Cardiac muscle cell (in vitro differentiated cells and primary cell): ENCODE results near the gene MSANTD3. TPM values are rescaled to one million over a fixed set of nuclear protein-coding genes. Genes with fewer than 3 reads are reported as not detected.
"Not testable (repeated sequence)": the region's sequence is repeated elsewhere in the genome, so short reads cannot be mapped to it uniquely, and the experiment has no call there.

Experiments used
- DNase-seq, 2 donors: peaks; one replicate each; pipeline versions ENCODE4 v3.0.0 to v3.0.0-alpha.2; 2010 to 2017; ENCODE audit warnings: low read depth in 1 of 2, low spot score in 1 of 2
- H3K27ac ChIP-seq: fragments of 200-600 bp; sonication (generic); 2 replicates; pipeline ENCODE4 v1.5.1; 2016
- H3K27me3 ChIP-seq: fragments of 200-600 bp; sonication (generic); 2 replicates; pipeline ENCODE4 v1.6.0; 2016; ENCODE audit warnings: control low read depth
- H3K36me3 ChIP-seq: fragments of 200-600 bp; sonication (generic); 2 replicates; pipeline ENCODE4 v1.5.1; 2016; ENCODE audit warnings: control low read depth
- H3K4me1 ChIP-seq: fragments of 200-600 bp; sonication (generic); 2 replicates; pipeline ENCODE4 v1.8.1; 2017; ENCODE audit warnings: low read depth, mild to moderate bottlenecking, mixed run types
- H3K4me3 ChIP-seq: fragments of 200-600 bp; sonication (generic); 2 replicates; pipeline ENCODE4 v1.5.1; 2016; ENCODE audit warnings: mild to moderate bottlenecking
- H3K9me3 ChIP-seq: fragments of 200-600 bp; sonication (generic); 2 replicates; pipeline ENCODE4 v1.5.1; 2017; ENCODE audit warnings: low read depth, mild to moderate bottlenecking, control low read depth
- CTCF ChIP-seq: IDR thresholded peaks from 2 replicates; pipeline ENCODE4 v1.5.1; 2012; ENCODE audit warnings: low read depth, mild to moderate bottlenecking, low read length
- polyA plus RNA-seq: library from polyadenylated mRNA; unstranded; fragments of >200 nt; fragmentation: Nextera tagmentation; extraction: Ambion mirVana; gene quantifications from 2 replicates; pipeline ENCODE4 v1.2.1, GENCODE V29; 2016
- total RNA-seq: library from RNA; depleted of rRNA; stranded (reverse); fragments of >200 nt; gene quantifications from 2 replicates; pipeline ENCODE4 v1.2.3, GENCODE V29; 2016

Gene MSANTD3
- total and polyA plus RNA-seq, 2 experiments from 2014 or later, result 34.7 to 49.2 TPM

- no peak overlapping the region for H3K27ac ChIP-seq
- H3K27me3 ChIP-seq, result no peaks in the 10 kb centered on the region
- TF ChIP-seq CTCF, result no peak
- H3K9me3 ChIP-seq, result no peaks in the 10 kb centered on the region
- peak overlapping the region; percentile 33 for H3K4me3 ChIP-seq
- peak; percentile 87 to 94 for DNase-seq
- no peaks in the 10 kb centered on the region for H3K4me1 ChIP-seq
- H3K36me3 ChIP-seq, result no peaks in the 10 kb centered on the region
Observed at GRCh38 chr9:100411472-100412283, 15.3 kb upstream of the MSANTD3 start.

- Histone ChIP-seq H3K27me3 (no peaks in the 10 kb centered on the region), H3K4me1 (no peaks in the 10 kb centered on the region), H3K9me3 (no peaks in the 10 kb centered on the region), H3K4me3 (no peak overlapping the region), H3K36me3 (no peaks in the 10 kb centered on the region), H3K27ac (no peak overlapping the region)
- no peak for DNase-seq
- TF ChIP-seq CTCF, result no peak
Observed at GRCh38 chr9:100413839-100414420, 13.0 kb upstream of the MSANTD3 start.

- no peak for TF ChIP-seq CTCF
- DNase-seq, result no peak
Observed at GRCh38 chr9:100417815-100418214, 9.1 kb upstream of the MSANTD3 start.

GRCh38 chr9:100419166-100419565 lies 7.8 kb upstream of the MSANTD3 start:
- H3K4me1 ChIP-seq, result no peaks in the 10 kb centered on the region
- no peaks in the 10 kb centered on the region for H3K27me3 ChIP-seq
- no peak overlapping the region for H3K4me3 ChIP-seq
- H3K36me3 ChIP-seq, result no peaks in the 10 kb centered on the region
- no peak for TF ChIP-seq CTCF
- no peaks in the 10 kb centered on the region for H3K9me3 ChIP-seq
- no peak for DNase-seq
- no peak overlapping the region for H3K27ac ChIP-seq

More at GRCh38 chr9:100417815-100418214, 9.1 kb upstream of the MSANTD3 start:
- H3K9me3 ChIP-seq, result no peaks in the 10 kb centered on the region
- H3K36me3 ChIP-seq, result no peaks in the 10 kb centered on the region
- H3K27me3 ChIP-seq, result no peaks in the 10 kb centered on the region
- no peak overlapping the region for H3K27ac ChIP-seq
- no peak overlapping the region for H3K4me3 ChIP-seq
- H3K4me1 ChIP-seq, result no peaks in the 10 kb centered on the region

GRCh38 chr9:100421116-100421515 lies 5.8 kb upstream of the MSANTD3 start:
- H3K27me3 ChIP-seq, H3K4me1 ChIP-seq, H3K27ac ChIP-seq, DNase-seq, H3K36me3 ChIP-seq, H3K9me3 ChIP-seq, H3K4me3 ChIP-seq: not testable (repeated sequence)

- H3K4me3 ChIP-seq, result no peak overlapping the region
- no peak overlapping the region for H3K27ac ChIP-seq
- TF ChIP-seq CTCF, result no peak
- H3K27me3 ChIP-seq, result no peaks in the 10 kb centered on the region
- peaks cover 10% of the 10 kb centered on the region for H3K4me1 ChIP-seq
- no peaks in the 10 kb centered on the region for H3K9me3 ChIP-seq
- DNase-seq, result peak in 1 of 2 donors; percentile 50
- no peaks in the 10 kb centered on the region for H3K36me3 ChIP-seq
Observed at GRCh38 chr9:100425758-100426157, 1.2 kb upstream of the MSANTD3 start.
